A673 (cell line): Measurements from ENCODE around the gene EPN2. TPM values are rescaled to one million over a fixed set of nuclear protein-coding genes. Genes with fewer than 3 reads are reported as not detected.

Experiments used
- BruUV-seq: library from RNA; stranded (reverse); fragments of 400-500 nt; replicated peaks from 2 replicates; lab custom pipeline; 2021; lab: Mats Ljungman, UMichigan
- CTCF ChIA-PET: fragments of 300-600 bp; sonication (Branson Sonifier 250); formaldehyde crosslinking; loops from one replicate; lab custom pipeline; 2022; ENCODE audit warnings: antibody characterized with exemption; lab: Charles Lee
- POLR2A ChIA-PET: fragments of 300-600 bp; sonication (Branson Sonifier 250); formaldehyde crosslinking; loops from one replicate; lab custom pipeline; 2022; ENCODE audit warnings: antibody characterized with exemption; ENCODE audit not compliant: low non-redundant PET; lab: Charles Lee
- DNase-seq: peaks from one replicate; pipeline ENCODE4 v3.0.0-alpha.2; 2015; ENCODE audit warnings: low spot score
- H3K27ac ChIP-seq: fragments of 200-600 bp; sonication (generic); 2 replicates; pipeline ENCODE4 v1.5.1; 2016; ENCODE audit warnings: mixed run types, low read depth, mild to moderate bottlenecking, mixed read lengths, antibody characterized with exemption, low read length; ENCODE audit not compliant: poor library complexity, severe bottlenecking
- H3K27me3 ChIP-seq: fragments of 200-600 bp; sonication (generic); replicated peaks from 2 replicates; pipeline ENCODE4 v1.6.1; 2017; ENCODE audit warnings: mixed run types, low read depth, mild to moderate bottlenecking, mixed read lengths, antibody characterized with exemption, low read length; ENCODE audit not compliant: insufficient read depth, poor library complexity
- H3K36me3 ChIP-seq: fragments of 200-600 bp; sonication (generic); 2 replicates; pipeline ENCODE4 v1.6.1; 2016; ENCODE audit warnings: mixed run types, mild to moderate bottlenecking, mixed read lengths, antibody characterized with exemption, low read length; ENCODE audit not compliant: insufficient read depth, poor library complexity, severe bottlenecking
- H3K4me1 ChIP-seq: fragments of 200-600 bp; sonication (generic); 2 replicates; pipeline ENCODE4 v1.6.1; 2017; ENCODE audit warnings: mixed run types, mild to moderate bottlenecking, mixed read lengths, antibody characterized with exemption, low read length; ENCODE audit not compliant: insufficient read depth, poor library complexity, severe bottlenecking
- H3K4me3 ChIP-seq: fragments of 200-600 bp; sonication (generic); 2 replicates; pipeline ENCODE4 v1.5.1; 2016; ENCODE audit warnings: low read depth, mixed run types, mild to moderate bottlenecking, mixed read lengths, low read length; ENCODE audit not compliant: poor library complexity, severe bottlenecking
- H3K9me3 ChIP-seq: fragments of 200-600 bp; sonication (generic); 2 replicates; pipeline ENCODE4 v1.6.1; 2016; ENCODE audit warnings: mixed run types, low read depth, mild to moderate bottlenecking, mixed read lengths, antibody characterized with exemption, low read length; ENCODE audit not compliant: poor library complexity, severe bottlenecking
- CTCF ChIP-seq: fragments of 300-800, 200-600 bp; sonication (generic); conservative IDR thresholded peaks from 2 replicates; pipeline ENCODE4 v1.5.1; 2017; ENCODE audit warnings: low read depth, mild to moderate bottlenecking, antibody characterized with exemption, low read length, moderate library complexity, mixed read lengths
- EZH2 ChIP-seq: fragments of 200-600 bp; sonication (generic); IDR thresholded peaks from 2 replicates; pipeline ENCODE4 v1.6.1; 2017; ENCODE audit warnings: borderline replicate concordance, low read depth, mild to moderate bottlenecking, mixed read lengths, antibody characterized with exemption, low read length; ENCODE audit not compliant: poor library complexity, severe bottlenecking
- intact Hi-C: fragments of 100-400 bp; cut with micrococcal nuclease; formaldehyde crosslinking; loops from one replicate; pipeline ENCODE4 v1.10.0; 2022; ENCODE audit not compliant: unreplicated experiment
- total RNA-seq: library from RNA; stranded (reverse); gene quantifications from 2 replicates; pipeline ENCODE4 v1.2.3, GENCODE V29; 2021

EPN2 gene
- total RNA-seq, 1 experiment from 2014 or later = 52.0 TPM

GRCh38 chr17:19381741-19382444, 144.7 kb downstream of the EPN2 start:
- Histone ChIP-seq H3K9me3 (no peaks in the 10 kb centered on the region), H3K36me3 (peaks cover 58% of the 10 kb centered on the region), H3K4me3 (no peak overlapping the region), H3K4me1 (peaks cover 35% of the 10 kb centered on the region), H3K27me3 (no peaks in the 10 kb centered on the region), H3K27ac (peak overlapping the region; percentile 32)
- intact Hi-C loops = no loop called here
- ChIA-PET CTCF (no interaction called here), POLR2A (no interaction called here)
- BruUV-seq = no TSS peak
- DNase-seq = no peak
- TF ChIP-seq EZH2 = no peak
- TF ChIP-seq CTCF = no peak

- DNase-seq = no peak
- intact Hi-C loops = no loop called here
- H3K27me3 ChIP-seq = no peaks in the 10 kb centered on the region
- BruUV-seq = no TSS peak
- no peaks in the 10 kb centered on the region for H3K9me3 ChIP-seq
- peaks cover 58% of the 10 kb centered on the region for H3K36me3 ChIP-seq
- POLR2A ChIA-PET = no interaction called here
- TF ChIP-seq EZH2 = no peak
- TF ChIP-seq CTCF = no peak
- no peak overlapping the region for H3K4me3 ChIP-seq
- CTCF ChIA-PET = no interaction called here
- peak overlapping the region; percentile 32 for H3K27ac ChIP-seq
- peaks cover 39% of the 10 kb centered on the region for H3K4me1 ChIP-seq
Observed at GRCh38 chr17:19382531-19383444, 145.6 kb downstream of the EPN2 start.

GRCh38 chr17:19383681-19384470, 146.7 kb downstream of the EPN2 start:
- Histone ChIP-seq H3K27ac (peak overlapping the region; percentile 93), H3K27me3 (no peaks in the 10 kb centered on the region), H3K36me3 (peaks cover 58% of the 10 kb centered on the region), H3K9me3 (no peaks in the 10 kb centered on the region), H3K4me1 (peaks cover 50% of the 10 kb centered on the region), H3K4me3 (peak overlapping the region; percentile 54)
- TF ChIP-seq EZH2 = no peak
- TF ChIP-seq CTCF = no peak
- CTCF ChIA-PET = interaction anchor here (0.9 to 1.2 kb wide), 2 partner anchors 21 to 63 kb away, joined by 3 to 7 read pairs; partner anchors contain the start of gene B9D1
- POLR2A ChIA-PET = interaction anchor here (0.5 to 0.6 kb wide), 2 partner anchors 26 to 28 kb away, joined by 3 to 7 read pairs; no protein-coding TSS in a partner anchor
- intact Hi-C loops = no loop called here
- TSS peak; percentile 53 for BruUV-seq
- no peak for DNase-seq
